ENCODE data around the gene ABCC1.

The ABCC1 gene

GRCh38 chr16:16003719-16004313 lies 54.4 kb downstream of the ABCC1 start:
- TF ChIP-seq CTCF (IDR thresholded peaks at IDR 0.05; ENCODE audit: low read depth, low read length, missing control alignments) = no peak
- H3K4me3 ChIP-seq (replicated peaks; ENCODE audit: low read depth, low read length) = no peak overlapping the region
- DNase-seq (ENCODE audit: extremely low read depth, low read depth) = no peak

- H3K4me3 ChIP-seq (replicated peaks; ENCODE audit: low read depth, low read length) = no peak overlapping the region
- no peak for TF ChIP-seq CTCF (IDR thresholded peaks at IDR 0.05; ENCODE audit: low read depth, low read length, missing control alignments)
- DNase-seq (ENCODE audit: extremely low read depth, low read depth) = no peak
Observed at GRCh38 chr16:16004314-16004749, 54.9 kb downstream of the ABCC1 start.

GRCh38 chr16:16005721-16006120 lies 56.3 kb downstream of the ABCC1 start:
- DNase-seq (ENCODE audit: extremely low read depth, low read depth) = no peak
- H3K4me3 ChIP-seq (replicated peaks; ENCODE audit: low read depth, low read length) = no peak overlapping the region
- TF ChIP-seq CTCF (IDR thresholded peaks at IDR 0.05; ENCODE audit: low read depth, low read length, missing control alignments) = no peak

GRCh38 chr16:16006650-16007049 lies 57.2 kb downstream of the ABCC1 start:
- no peak for TF ChIP-seq CTCF (IDR thresholded peaks at IDR 0.05; ENCODE audit: low read depth, low read length, missing control alignments)
- DNase-seq (ENCODE audit: extremely low read depth, low read depth) = no peak
- H3K4me3 ChIP-seq (replicated peaks; ENCODE audit: low read depth, low read length) = no peak overlapping the region

- TF ChIP-seq CTCF (IDR thresholded peaks at IDR 0.05; ENCODE audit: low read depth, low read length, missing control alignments) = no peak
Observed at GRCh38 chr16:16007743-16008111, 58.3 kb downstream of the ABCC1 start.

GRCh38 chr16:16008666-16009065 lies 59.2 kb downstream of the ABCC1 start:
- no peak for DNase-seq (ENCODE audit: extremely low read depth, low read depth)
- no peak for TF ChIP-seq CTCF (IDR thresholded peaks at IDR 0.05; ENCODE audit: low read depth, low read length, missing control alignments)
- no peak overlapping the region for H3K4me3 ChIP-seq (replicated peaks; ENCODE audit: low read depth, low read length)

More at GRCh38 chr16:16007743-16008111, 58.3 kb downstream of the ABCC1 start:
- no peak overlapping the region for H3K4me3 ChIP-seq (replicated peaks; ENCODE audit: low read depth, low read length)
- no peak for DNase-seq (ENCODE audit: extremely low read depth, low read depth)

- DNase-seq (ENCODE audit: extremely low read depth, low read depth) = no peak
- TF ChIP-seq CTCF (IDR thresholded peaks at IDR 0.05; ENCODE audit: low read depth, low read length, missing control alignments) = no peak
- H3K4me3 ChIP-seq (replicated peaks; ENCODE audit: low read depth, low read length) = no peak overlapping the region
Observed at GRCh38 chr16:16009401-16009800, 60.0 kb downstream of the ABCC1 start.
